GM18507 (cell line): ENCODE measurements around the gene SPEM3.
"Not testable (repeated sequence)": the region's sequence is repeated elsewhere in the genome, so short reads cannot be mapped to it uniquely, and the experiment has no call there.

Source experiments
- DNase-seq: peaks from one replicate; pipeline ENCODE4 v3.0.0; 2011; ENCODE audit warnings: low read depth; ENCODE audit not compliant: insufficient read length; ENCODE audit errors: extremely low spot score
- FAIRE-seq: peaks from 2 replicates; lab custom pipeline; 2011; peaks lifted over from hg19 to GRCh38; lab: Jason Lieb, UNC

Gene SPEM3

GRCh38 chr17:7465597-7466275 lies 37.1 kb downstream of the SPEM3 start:
- FAIRE-seq: no peak
- DNase-seq: no peak

GRCh38 chr17:7466318-7466638 lies 37.6 kb downstream of the SPEM3 start:
- FAIRE-seq (no peak), DNase-seq (no peak)

GRCh38 chr17:7466639-7467341 lies 38.1 kb downstream of the SPEM3 start:
- no peak for DNase-seq
- no peak for FAIRE-seq

- DNase-seq (no peak), FAIRE-seq (no peak)
Observed at GRCh38 chr17:7467498-7467897, 38.8 kb downstream of the SPEM3 start.

- DNase-seq (no peak), FAIRE-seq (no peak)
Observed at GRCh38 chr17:7468290-7468689, 39.6 kb downstream of the SPEM3 start.

- DNase-seq (no peak), FAIRE-seq (no peak)
Observed at GRCh38 chr17:7468804-7469389, 40.2 kb downstream of the SPEM3 start.

- DNase-seq, FAIRE-seq: not testable (repeated sequence)
Observed at GRCh38 chr17:7469843-7470242, 41.2 kb downstream of the SPEM3 start.

- DNase-seq, FAIRE-seq: not testable (repeated sequence)
Observed at GRCh38 chr17:7470457-7470973, 41.9 kb downstream of the SPEM3 start.

GRCh38 chr17:7471729-7472128 lies 43.1 kb downstream of the SPEM3 start:
- DNase-seq: no peak

GRCh38 chr17:7474767-7475166 lies 46.1 kb downstream of the SPEM3 start:
- not testable (repeated sequence) for DNase-seq, FAIRE-seq

More at GRCh38 chr17:7471729-7472128, 43.1 kb downstream of the SPEM3 start:
- no peak for FAIRE-seq

GRCh38 chr17:7475764-7476422 lies 47.2 kb downstream of the SPEM3 start:
- FAIRE-seq (no peak), DNase-seq (no peak)

- no peak for FAIRE-seq
- DNase-seq: no peak
Observed at GRCh38 chr17:7476494-7476893, 47.8 kb downstream of the SPEM3 start.

GRCh38 chr17:7476951-7477350 lies 48.3 kb downstream of the SPEM3 start:
- FAIRE-seq: no peak
- no peak for DNase-seq

- FAIRE-seq (no peak), DNase-seq (no peak)
Observed at GRCh38 chr17:7477392-7478275, 49.0 kb downstream of the SPEM3 start.

- DNase-seq: no peak
- FAIRE-seq: no peak
Observed at GRCh38 chr17:7478276-7479212, 49.9 kb downstream of the SPEM3 start.

GRCh38 chr17:7479213-7480088 lies 50.8 kb downstream of the SPEM3 start, which contains the start of gene ZBTB4:
TSS of gene ZBTB4 (minus strand) at chr17:7479631. CDS start at chr17:7466801, 12,830 bp downstream.
- no peak for FAIRE-seq
- peak; percentile 39 for DNase-seq

GRCh38 chr17:7480089-7480384 lies 51.4 kb downstream of the SPEM3 start:
- FAIRE-seq: no peak
- DNase-seq: no peak
